Measurements from ENCODE around the gene CHID1. TPM values are rescaled to one million over a fixed set of nuclear protein-coding genes. Genes with fewer than 3 reads are reported as not detected.
A peak's percentile ranks its signal among the peaks of the same experiment; 100 is the strongest.

CHID1 gene
- total and polyA plus RNA-seq, 2 of the 8 experiments (the other 6 are each of a cell fraction or from before 2014, with no cell fraction given): 81.2 to 88.5 TPM

DNA sequence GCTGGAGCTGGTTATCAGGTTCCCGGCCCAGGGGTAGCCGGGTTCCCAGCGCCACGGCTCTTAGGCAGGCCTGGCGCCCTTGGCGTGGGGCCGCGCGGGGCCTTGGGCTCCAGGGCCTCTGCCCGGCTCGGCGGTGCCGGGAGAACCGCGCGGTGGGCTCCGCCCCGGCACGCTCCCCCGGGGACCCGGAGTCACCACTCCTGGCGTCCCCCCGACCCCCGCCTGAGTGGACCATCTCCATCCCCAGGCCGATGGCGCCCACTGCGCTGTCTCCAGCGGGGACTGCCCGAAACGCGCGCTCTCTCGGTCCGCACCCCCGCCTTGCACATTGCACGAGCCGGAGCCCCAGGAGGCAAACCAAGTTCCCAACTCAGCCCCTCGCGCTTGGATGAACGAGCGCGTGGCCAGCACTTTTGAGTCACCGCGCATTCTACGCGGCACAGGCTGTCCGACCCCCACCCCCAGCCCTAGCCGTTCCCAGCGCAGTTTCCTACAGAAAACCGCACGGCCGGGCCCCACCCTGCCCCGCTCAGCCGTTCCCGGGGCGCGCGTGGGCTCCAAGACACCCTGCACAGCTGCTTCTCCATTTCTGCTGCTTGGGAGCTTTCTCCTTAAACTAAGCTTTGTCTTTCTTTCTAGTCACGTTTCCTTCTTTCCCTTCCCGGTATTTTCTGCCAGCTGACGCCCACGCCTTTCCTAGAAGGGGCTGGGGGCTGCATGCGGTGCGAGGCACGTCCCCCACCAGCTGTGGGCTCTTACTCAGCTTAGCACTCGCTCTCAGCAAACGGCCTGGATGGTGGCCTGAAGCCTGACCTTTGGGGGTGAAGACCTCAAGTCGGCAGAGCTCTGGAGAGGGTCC lies 650 bp upstream of the CHID1 start (continued):
- peak in 1 of 2 experiments; percentile 27; a peak in 1 of 3 replicates for TF ChIP-seq EP300 (IDR thresholded peaks at IDR 0.05; ENCODE audit: borderline replicate concordance in 1 of 2, low read depth in 2 of 2, low read length in 2 of 2)
- 0 out of 2 replicates have a peak, but pooled peaks have one; percentile 36 for TF ChIP-seq RBBP5 (IDR thresholded peaks at IDR 0.05; ENCODE audit: borderline replicate concordance, low read depth, low read length)
- TF ChIP-seq SP1 (IDR thresholded peaks at IDR 0.05; ENCODE audit: low read depth, low read length): no peak
- TF ChIP-seq BCL11A (IDR thresholded peaks at IDR 0.05; ENCODE audit: low read depth in 2 of 2, low read length in 2 of 2): no peak
- TF ChIP-seq, protein P1, sequence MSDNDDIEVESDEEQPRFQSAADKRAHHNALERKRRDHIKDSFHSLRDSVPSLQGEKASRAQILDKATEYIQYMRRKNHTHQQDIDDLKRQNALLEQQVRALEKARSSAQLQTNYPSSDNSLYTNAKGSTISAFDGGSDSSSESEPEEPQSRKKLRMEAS (IDR thresholded peaks at IDR 0.05): peak; percentile 84
- TF ChIP-seq CHD2 (IDR thresholded peaks at IDR 0.05; ENCODE audit: low read length): no peak
- TF ChIP-seq RXRA (IDR thresholded peaks at IDR 0.05; ENCODE audit: insufficient read depth, low read depth, low read length): no peak
- peak; percentile 64 for TF ChIP-seq TAF1 (IDR thresholded peaks at IDR 0.05; ENCODE audit: low read depth, low read length)
- no peak for TF ChIP-seq FOSL1 (IDR thresholded peaks at IDR 0.05; ENCODE audit: insufficient read depth, low read depth, low read length)
- peak; percentile 51 for TF ChIP-seq KDM4A (IDR thresholded peaks at IDR 0.05; ENCODE audit: low read depth, low read length, severe bottlenecking)
- no peak for TF ChIP-seq TEAD4 (IDR thresholded peaks at IDR 0.05; ENCODE audit: low read depth, low read length)
- TF ChIP-seq POU5F1 (IDR thresholded peaks at IDR 0.05; ENCODE audit: low read depth, low read length): no peak
- TF ChIP-seq MAFK (IDR thresholded peaks at IDR 0.05; ENCODE audit: low read depth, low read length): no peak
- TF ChIP-seq TCF12 (IDR thresholded peaks at IDR 0.05; ENCODE audit: low read depth, low read length): no peak
- TF ChIP-seq CBX8 (IDR thresholded peaks at IDR 0.05; ENCODE audit: borderline replicate concordance, low read depth, low read length): no peak
- TF ChIP-seq SIN3A (conservative IDR thresholded peaks at IDR 0.05 in 1 of 2, IDR thresholded peaks at IDR 0.05 in 1 of 2; ENCODE audit: low read depth in 1 of 2, low read length in 2 of 2): no peak; a peak in 1 of 4 replicates
- no peak for TF ChIP-seq SIX5 (IDR thresholded peaks at IDR 0.05; ENCODE audit: low read depth, low read length)
- TF ChIP-seq, protein P2, sequence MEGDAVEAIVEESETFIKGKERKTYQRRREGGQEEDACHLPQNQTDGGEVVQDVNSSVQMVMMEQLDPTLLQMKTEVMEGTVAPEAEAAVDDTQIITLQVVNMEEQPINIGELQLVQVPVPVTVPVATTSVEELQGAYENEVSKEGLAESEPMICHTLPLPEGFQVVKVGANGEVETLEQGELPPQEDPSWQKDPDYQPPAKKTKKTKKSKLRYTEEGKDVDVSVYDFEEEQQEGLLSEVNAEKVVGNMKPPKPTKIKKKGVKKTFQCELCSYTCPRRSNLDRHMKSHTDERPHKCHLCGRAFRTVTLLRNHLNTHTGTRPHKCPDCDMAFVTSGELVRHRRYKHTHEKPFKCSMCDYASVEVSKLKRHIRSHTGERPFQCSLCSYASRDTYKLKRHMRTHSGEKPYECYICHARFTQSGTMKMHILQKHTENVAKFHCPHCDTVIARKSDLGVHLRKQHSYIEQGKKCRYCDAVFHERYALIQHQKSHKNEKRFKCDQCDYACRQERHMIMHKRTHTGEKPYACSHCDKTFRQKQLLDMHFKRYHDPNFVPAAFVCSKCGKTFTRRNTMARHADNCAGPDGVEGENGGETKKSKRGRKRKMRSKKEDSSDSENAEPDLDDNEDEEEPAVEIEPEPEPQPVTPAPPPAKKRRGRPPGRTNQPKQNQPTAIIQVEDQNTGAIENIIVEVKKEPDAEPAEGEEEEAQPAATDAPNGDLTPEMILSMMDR (IDR thresholded peaks at IDR 0.05; ENCODE audit: control extremely low read depth in 1 of 3, insufficient read depth in 1 of 3, low read depth in 1 of 3, low read length in 3 of 3): peak in 1 of 3 experiments; percentile 5; a peak in 1 of 4 replicates
- no peak for TF ChIP-seq CHD1 (IDR thresholded peaks at IDR 0.05; ENCODE audit: low read depth, low read length)
- TF ChIP-seq JUN (IDR thresholded peaks at IDR 0.05; ENCODE audit: low read depth, low read length): no peak
- no peak for TF ChIP-seq NANOG (IDR thresholded peaks at IDR 0.05; ENCODE audit: insufficient read depth, low read depth, low read length, poor library complexity, severe bottlenecking)
